ENCODE data around the gene ARF3. TPM values are rescaled to one million over a fixed set of nuclear protein-coding genes. Genes with fewer than 3 reads are reported as not detected.

Gene ARF3
- total RNA-seq, 1 donor from 2014 or later = 138 TPM

DNA sequence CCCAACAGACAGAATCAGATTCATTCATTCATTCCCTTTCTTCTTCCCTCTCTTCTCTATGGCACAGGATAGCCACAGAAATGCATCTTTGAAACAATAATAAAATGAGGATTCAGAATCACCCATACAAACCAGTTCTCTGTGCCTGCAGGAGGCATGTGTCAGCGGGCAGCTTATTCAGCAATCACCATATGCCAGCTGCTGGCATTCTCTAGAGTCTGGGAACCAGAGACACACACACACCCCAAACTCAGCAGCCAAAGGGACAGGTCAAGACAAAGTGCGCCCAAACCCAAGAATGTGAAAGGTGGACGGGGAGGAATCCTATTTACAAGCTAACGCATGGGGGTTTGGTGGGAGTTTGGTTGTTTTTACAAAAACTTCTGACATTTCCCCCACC, 14.1 kb downstream of the ARF3 start:
- Mint-ChIP-seq H3K9me3 (ENCODE audit: unreplicated experiment) (no peaks in the 10 kb centered on the region), H3K27me3 (ENCODE audit: unreplicated experiment) (no peaks in the 10 kb centered on the region), H3K36me3 (ENCODE audit: unreplicated experiment) (peaks cover 23% of the 10 kb centered on the region), H3K4me3 (ENCODE audit: unreplicated experiment) (no peak overlapping the region), H3K4me1 (ENCODE audit: unreplicated experiment) (peaks cover 14% of the 10 kb centered on the region), H3K27ac (ENCODE audit: unreplicated experiment) (no peak overlapping the region)
- no peak for DNase-seq (ENCODE audit: extremely low spot score, unreplicated experiment)
- TF ChIP-seq CTCF (IDR thresholded peaks at IDR 0.05) = no peak

DNA sequence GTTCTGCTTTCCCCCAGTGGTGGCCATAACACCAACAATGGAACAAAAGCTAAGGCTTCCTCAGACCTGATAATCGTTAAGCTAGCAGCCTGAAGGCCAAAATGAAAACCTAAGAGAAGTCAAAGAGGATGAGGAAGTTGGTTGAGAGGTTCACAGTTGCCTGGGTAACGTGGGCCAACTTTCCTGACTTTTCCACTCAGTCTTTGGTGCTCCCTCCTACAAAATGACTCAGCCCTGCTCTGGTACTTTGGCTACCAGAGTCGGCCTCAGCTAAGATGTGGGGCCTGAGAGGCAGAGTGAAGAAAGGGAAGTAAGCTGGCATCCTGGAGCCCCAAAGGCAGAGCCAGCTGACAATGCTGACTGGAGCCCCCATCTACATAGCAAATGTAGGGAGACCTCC, 17.1 kb downstream of the ARF3 start:
- Mint-ChIP-seq H3K27ac (ENCODE audit: unreplicated experiment) (no peak overlapping the region), H3K36me3 (ENCODE audit: unreplicated experiment) (peaks cover 20% of the 10 kb centered on the region)

DNA sequence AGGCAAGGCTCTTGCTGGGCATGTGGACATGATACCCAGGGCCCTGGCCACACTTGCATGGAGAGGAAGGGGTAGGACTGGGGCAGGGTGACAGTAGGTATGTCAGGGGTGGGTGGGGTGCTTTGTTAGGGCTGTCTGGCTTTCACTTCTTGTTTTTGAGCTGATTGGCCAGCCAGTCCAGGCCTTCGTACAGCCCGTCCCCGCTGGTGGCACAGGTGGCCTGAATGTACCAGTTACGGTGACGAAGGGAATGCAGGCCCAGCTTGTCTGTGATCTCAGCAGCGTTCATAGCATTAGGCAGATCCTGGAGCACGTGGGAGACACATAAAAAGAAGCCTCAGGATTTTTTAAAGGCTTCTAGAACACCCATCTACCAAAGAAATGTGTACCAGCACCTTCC, 18.5 kb downstream of the ARF3 start:
- Mint-ChIP-seq H3K4me3 (ENCODE audit: unreplicated experiment) (no peak overlapping the region), H3K36me3 (ENCODE audit: unreplicated experiment) (peaks cover 20% of the 10 kb centered on the region), H3K4me1 (ENCODE audit: unreplicated experiment) (peaks cover 3% of the 10 kb centered on the region), H3K9me3 (ENCODE audit: unreplicated experiment) (no peaks in the 10 kb centered on the region), H3K27ac (ENCODE audit: unreplicated experiment) (no peak overlapping the region), H3K27me3 (ENCODE audit: unreplicated experiment) (no peaks in the 10 kb centered on the region)
- no peak for TF ChIP-seq CTCF (IDR thresholded peaks at IDR 0.05)
- no peak for DNase-seq (ENCODE audit: extremely low spot score, unreplicated experiment)

More for the DNA sequence above, 17.1 kb downstream of the ARF3 start:
- Mint-ChIP-seq H3K27me3 (ENCODE audit: unreplicated experiment) (no peaks in the 10 kb centered on the region), H3K9me3 (ENCODE audit: unreplicated experiment) (no peaks in the 10 kb centered on the region), H3K4me1 (ENCODE audit: unreplicated experiment) (peaks cover 3% of the 10 kb centered on the region), H3K4me3 (ENCODE audit: unreplicated experiment) (no peak overlapping the region)
- DNase-seq (ENCODE audit: extremely low spot score, unreplicated experiment) = no peak
- TF ChIP-seq CTCF (IDR thresholded peaks at IDR 0.05) = no peak

- Mint-ChIP-seq H3K9me3 (ENCODE audit: unreplicated experiment) (no peaks in the 10 kb centered on the region), H3K27me3 (ENCODE audit: unreplicated experiment) (no peaks in the 10 kb centered on the region), H3K27ac (ENCODE audit: unreplicated experiment) (no peak overlapping the region), H3K4me1 (ENCODE audit: unreplicated experiment) (peaks cover 3% of the 10 kb centered on the region), H3K36me3 (ENCODE audit: unreplicated experiment) (peaks cover 30% of the 10 kb centered on the region), H3K4me3 (ENCODE audit: unreplicated experiment) (no peak overlapping the region)
- TF ChIP-seq CTCF (IDR thresholded peaks at IDR 0.05) = no peak
- no peak for DNase-seq (ENCODE audit: extremely low spot score, unreplicated experiment)
These were observed 20.1 kb downstream of the ARF3 start for GRCh38 chr12:48937170-48937569.

GRCh38 chr12:48936379-48936979, 20.8 kb downstream of the ARF3 start:
- Mint-ChIP-seq H3K4me3 (ENCODE audit: unreplicated experiment) (no peak overlapping the region), H3K27ac (ENCODE audit: unreplicated experiment) (no peak overlapping the region), H3K36me3 (ENCODE audit: unreplicated experiment) (peaks cover 31% of the 10 kb centered on the region), H3K27me3 (ENCODE audit: unreplicated experiment) (no peaks in the 10 kb centered on the region), H3K9me3 (ENCODE audit: unreplicated experiment) (no peaks in the 10 kb centered on the region), H3K4me1 (ENCODE audit: unreplicated experiment) (peaks cover 3% of the 10 kb centered on the region)
- peak; percentile 92 for DNase-seq (ENCODE audit: extremely low spot score, unreplicated experiment)
- TF ChIP-seq CTCF (IDR thresholded peaks at IDR 0.05) = peak; percentile 92
